ENCODE data around the gene UBAC2.

The UBAC2 gene

DNA sequence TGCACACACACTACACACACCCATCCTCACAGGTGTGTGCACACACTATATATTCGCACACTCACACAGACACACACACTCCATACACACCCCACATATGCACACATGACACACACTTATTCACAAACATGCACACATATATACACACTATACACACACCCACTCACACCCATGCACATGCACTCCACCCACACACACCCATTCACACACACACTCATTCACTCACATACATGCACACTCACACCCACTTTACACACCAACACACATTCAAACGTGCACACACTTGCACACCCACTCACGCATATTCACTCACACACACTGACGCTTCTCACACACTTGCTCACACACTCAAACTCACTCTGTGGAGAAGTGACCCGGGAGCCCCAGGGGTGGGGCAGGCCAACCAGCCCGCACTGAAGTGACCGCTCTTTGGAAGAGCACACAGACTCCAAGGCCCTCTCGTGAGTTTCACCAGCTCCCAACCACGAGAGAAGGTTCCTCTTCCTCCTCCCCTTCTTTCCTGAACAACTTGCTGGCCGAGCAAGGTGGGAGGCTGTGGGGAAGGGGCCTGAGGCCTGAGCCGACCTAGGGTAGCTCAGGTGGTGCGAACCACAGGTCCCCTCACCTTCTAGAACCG is 214.5 kb downstream of the UBAC2 start:
- peaks cover 12% of the 10 kb centered on the region for H3K27me3 ChIP-seq (ENCODE audit: low read depth)
- H3K36me3 ChIP-seq (replicated peaks): no peaks in the 10 kb centered on the region
- no peaks in the 10 kb centered on the region for H3K9me3 ChIP-seq
- in situ Hi-C loops (cut with MboI; ENCODE audit: low sequenced_read_pairs): no loop called here
- no peak for DNase-seq (ENCODE audit: low spot score in 2 of 2)
- no peaks in the 10 kb centered on the region for H3K4me1 ChIP-seq
- no peak overlapping the region for H3K4me3 ChIP-seq

DNA sequence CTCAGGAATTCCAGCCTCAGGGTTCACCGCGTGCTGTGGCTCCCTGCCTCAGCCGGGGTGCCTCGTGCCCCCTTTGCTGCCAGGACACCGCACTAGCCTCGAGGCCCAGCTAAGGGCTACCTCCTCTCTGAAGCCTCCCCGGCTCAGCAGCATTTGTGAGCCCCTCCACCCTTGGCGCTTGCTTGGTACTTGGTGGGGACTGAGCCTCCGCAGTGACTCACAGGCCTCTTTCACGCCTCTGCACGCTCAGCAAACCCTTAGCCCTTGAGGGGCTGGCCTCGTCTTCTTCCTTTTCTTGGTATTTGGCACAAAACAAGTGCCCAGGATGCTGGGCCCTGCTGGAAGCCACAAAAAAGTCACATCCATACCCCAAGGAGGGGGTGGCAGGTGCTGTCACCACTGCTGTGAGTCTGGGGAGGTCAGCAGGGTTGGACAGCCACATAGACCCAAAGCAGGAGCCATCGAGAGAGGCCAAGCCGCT is 215.2 kb downstream of the UBAC2 start:
- Histone ChIP-seq H3K4me1 (no peaks in the 10 kb centered on the region), H3K27me3 (ENCODE audit: low read depth) (peaks cover 20% of the 10 kb centered on the region), H3K4me3 (no peak overlapping the region), H3K9me3 (no peaks in the 10 kb centered on the region), H3K36me3 (replicated peaks) (no peaks in the 10 kb centered on the region)
- in situ Hi-C loops (cut with MboI; ENCODE audit: low sequenced_read_pairs): no loop called here
- DNase-seq (ENCODE audit: low spot score in 2 of 2): no peak

DNA sequence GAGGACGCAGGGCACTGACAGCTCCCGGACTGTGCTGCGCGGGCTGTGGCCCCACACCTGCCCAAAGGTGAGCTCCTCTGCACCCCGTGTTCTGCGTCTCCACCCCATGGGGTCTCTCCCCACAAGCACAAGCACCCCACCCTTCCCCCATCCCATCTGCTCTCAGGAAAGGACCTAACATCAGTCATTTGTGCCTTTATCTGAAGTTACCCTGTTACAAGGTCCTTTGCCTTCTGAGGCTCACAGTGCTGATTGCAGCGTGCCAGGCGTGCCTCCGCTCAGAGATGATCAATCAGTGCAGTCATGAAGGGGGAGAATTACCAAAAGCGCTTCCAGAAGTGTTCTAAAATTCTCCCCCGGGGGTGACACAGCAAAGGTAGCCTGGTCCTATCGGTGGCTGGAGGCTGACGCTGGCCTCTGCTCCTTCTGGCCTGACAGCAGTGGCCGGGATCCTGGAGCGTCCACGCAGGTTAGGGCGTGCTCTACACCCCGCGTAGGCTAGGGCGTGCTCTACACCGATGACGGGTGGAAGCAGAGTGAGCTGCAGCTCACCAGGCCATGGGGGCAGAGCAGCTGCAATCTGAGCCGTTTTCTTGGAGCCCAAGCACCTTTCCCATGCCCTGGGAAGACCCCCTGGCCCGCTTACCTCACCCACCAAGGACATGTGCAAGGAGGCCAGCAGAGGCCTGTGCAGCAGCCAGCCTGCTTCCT is 215.9 kb downstream of the UBAC2 start:
- H3K27me3 ChIP-seq (ENCODE audit: low read depth): peaks cover 20% of the 10 kb centered on the region
- no peaks in the 10 kb centered on the region for H3K4me1 ChIP-seq
- no peak for DNase-seq (ENCODE audit: low spot score in 2 of 2)
- in situ Hi-C loops (cut with MboI; ENCODE audit: low sequenced_read_pairs): no loop called here
- H3K4me3 ChIP-seq: no peak overlapping the region
- no peaks in the 10 kb centered on the region for H3K36me3 ChIP-seq (replicated peaks)
- H3K9me3 ChIP-seq: no peaks in the 10 kb centered on the region

DNA sequence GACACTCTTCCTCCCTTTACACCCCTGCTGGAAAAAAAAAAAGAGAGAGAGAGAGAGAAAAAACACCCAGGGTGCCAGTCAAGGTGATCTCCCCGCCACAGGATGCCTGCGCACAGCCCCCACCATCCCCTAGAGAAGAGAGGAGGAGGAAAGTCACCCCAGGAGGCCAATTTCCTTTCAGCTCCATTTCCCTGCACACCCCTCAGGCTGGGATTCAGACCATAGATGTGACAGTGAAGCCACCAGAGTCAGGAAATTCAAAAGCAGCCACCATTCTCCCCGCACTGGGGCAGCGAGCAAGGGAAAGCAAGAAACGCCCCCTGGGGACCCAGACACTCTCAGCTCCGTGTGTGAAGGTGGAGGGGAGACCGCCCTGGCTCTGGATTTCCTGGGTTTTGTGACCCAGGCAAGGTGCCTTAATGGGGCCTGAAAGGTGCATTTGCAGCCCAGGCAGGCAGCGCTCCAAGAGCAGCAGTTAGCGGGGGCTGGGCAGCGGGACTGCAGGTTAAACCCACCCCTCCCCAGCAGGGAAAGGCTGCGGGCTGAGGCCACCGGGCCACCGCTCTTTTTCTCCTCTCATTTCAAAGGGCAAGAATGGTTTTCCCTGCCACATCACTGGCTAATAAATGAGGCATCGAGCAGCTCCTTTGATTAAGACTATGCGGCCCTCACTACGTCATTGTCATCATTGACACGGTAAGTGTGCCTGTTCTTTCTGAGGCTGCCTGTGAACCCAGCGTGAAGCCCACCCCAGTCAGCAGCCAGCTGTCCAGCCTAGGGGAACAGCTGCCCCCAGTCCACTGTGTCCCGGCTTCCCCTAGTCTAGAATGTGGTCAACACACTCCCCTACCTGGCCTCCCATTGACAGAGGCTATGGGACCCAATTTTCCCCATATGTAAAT is 216.8 kb downstream of the UBAC2 start:
- no peaks in the 10 kb centered on the region for H3K4me1 ChIP-seq

DNA sequence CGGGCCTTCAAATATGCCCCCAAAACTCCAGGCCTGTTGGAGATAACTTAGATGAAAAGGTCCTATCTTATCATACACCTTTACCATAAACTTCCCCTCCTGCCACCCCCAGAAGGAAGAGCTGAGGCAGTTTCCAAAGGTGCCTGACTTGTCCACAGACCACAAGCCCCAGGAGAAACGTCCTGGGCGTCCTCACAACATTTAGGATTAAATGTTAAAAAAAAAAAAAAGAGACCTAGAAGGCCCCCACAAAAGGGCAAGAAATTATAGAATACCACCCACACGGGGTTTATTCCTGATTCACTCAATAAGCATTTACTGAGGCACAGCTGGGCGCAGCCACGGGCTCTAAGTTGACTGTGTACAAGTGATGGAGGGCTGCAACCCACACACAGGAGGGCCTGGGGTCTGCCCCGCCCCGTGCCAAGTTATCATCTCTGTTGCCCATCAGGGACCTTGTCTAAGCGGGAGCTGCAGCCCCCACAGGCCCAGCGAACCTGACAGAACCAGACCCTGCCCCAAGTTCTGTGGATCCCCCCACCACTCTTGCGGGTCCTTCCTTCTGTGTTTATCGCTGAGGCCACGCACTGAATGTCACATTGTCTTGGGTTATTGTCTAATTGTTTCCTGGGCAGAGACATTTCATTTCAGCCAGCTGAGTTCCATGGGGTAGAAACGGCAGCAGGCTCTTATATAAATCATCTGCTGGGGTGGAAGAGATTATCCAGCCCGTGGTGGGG is 217.6 kb downstream of the UBAC2 start:
- Histone ChIP-seq H3K9me3 (no peaks in the 10 kb centered on the region), H3K36me3 (replicated peaks) (no peaks in the 10 kb centered on the region), H3K27me3 (ENCODE audit: low read depth) (peaks cover 24% of the 10 kb centered on the region), H3K4me1 (no peaks in the 10 kb centered on the region), H3K4me3 (no peak overlapping the region)
- in situ Hi-C loops (cut with MboI; ENCODE audit: low sequenced_read_pairs): no loop called here
- no peak for DNase-seq (ENCODE audit: low spot score in 2 of 2)

More for the DNA sequence above, 216.8 kb downstream of the UBAC2 start:
- in situ Hi-C loops (cut with MboI; ENCODE audit: low sequenced_read_pairs): no loop called here
- Histone ChIP-seq H3K36me3 (replicated peaks) (no peaks in the 10 kb centered on the region), H3K4me3 (no peak overlapping the region), H3K27me3 (ENCODE audit: low read depth) (peaks cover 24% of the 10 kb centered on the region), H3K9me3 (no peaks in the 10 kb centered on the region)
- no peak for DNase-seq (ENCODE audit: low spot score in 2 of 2)

DNA sequence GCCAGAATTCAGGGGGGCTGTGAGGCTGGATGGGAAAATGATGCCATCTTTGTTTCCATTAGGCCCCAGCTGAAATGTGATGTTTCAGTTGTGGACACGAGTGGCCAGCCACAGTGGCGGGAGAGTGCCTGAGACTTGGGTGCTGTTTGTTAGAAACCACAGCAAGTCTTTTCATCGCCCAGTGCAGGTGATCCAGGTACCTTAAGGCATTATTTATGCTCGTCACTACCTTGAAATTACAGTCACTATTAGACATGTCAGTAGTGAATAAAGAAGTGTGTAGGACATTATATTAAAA is 218.1 kb downstream of the UBAC2 start:
- no peak overlapping the region for H3K4me3 ChIP-seq
- H3K36me3 ChIP-seq (replicated peaks): no peaks in the 10 kb centered on the region
- in situ Hi-C loops (cut with MboI; ENCODE audit: low sequenced_read_pairs): no loop called here
- H3K27me3 ChIP-seq (ENCODE audit: low read depth): peaks cover 24% of the 10 kb centered on the region
- DNase-seq (ENCODE audit: low spot score in 2 of 2): no peak
- H3K9me3 ChIP-seq: no peaks in the 10 kb centered on the region
- no peaks in the 10 kb centered on the region for H3K4me1 ChIP-seq

DNA sequence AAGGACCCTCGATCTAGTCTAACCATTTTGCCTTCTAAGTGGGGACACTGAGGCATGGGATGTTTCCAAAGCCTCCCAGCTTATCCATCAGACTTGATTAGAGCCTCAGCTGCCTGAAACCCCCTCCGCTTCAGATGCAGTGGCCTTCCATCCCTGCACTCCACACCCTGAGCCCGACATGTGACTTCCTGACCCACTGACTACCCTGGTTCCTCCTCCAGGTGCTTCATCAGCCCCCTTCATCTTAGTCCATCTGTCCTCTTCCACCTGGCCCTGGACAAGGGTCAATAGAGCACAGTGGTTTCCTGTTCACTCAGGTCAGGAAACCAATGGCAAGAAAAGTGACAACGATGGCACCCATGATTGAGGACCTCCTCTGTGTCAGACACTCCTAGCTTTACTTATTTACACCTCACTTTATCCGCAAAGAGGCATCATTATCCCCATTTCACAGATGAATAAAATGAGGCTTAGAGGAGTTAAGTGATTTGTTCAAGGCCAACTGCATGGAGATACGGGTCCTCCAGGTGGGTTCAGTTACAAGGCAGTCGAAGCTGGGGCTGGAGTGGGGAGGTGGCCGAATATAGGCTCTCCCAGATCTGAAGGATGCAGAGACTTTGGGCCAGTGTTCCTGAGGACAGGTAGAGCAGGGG is 219.1 kb downstream of the UBAC2 start:
- no peak overlapping the region for H3K4me3 ChIP-seq
- H3K4me1 ChIP-seq: no peaks in the 10 kb centered on the region
- no peak for DNase-seq (ENCODE audit: low spot score in 2 of 2)
- H3K36me3 ChIP-seq (replicated peaks): no peaks in the 10 kb centered on the region
- in situ Hi-C loops (cut with MboI; ENCODE audit: low sequenced_read_pairs): no loop called here
- peaks cover 24% of the 10 kb centered on the region for H3K27me3 ChIP-seq (ENCODE audit: low read depth)
- H3K9me3 ChIP-seq: no peaks in the 10 kb centered on the region

DNA sequence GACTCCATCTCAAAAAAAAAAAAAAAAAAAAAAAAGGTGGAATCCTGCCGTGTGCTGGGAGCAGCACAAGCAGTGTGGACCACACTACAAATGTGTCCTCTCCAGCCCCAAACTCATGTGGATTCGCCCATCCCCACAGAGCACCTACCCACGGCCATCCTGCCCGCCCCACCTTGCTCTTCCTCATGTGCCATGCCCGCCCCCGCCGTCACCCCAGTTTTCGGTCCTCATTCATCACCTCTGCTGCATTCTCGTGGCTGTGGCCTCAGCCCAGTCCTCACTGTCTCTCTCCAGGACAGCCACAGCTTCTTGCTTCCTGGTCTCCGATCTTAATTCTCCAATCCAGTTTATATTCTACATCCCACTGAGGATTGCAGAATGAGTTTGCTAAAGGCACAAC is 220.6 kb downstream of the UBAC2 start:
- no peak for DNase-seq (ENCODE audit: low spot score in 2 of 2)
- in situ Hi-C loops (cut with MboI; ENCODE audit: low sequenced_read_pairs): no loop called here
- H3K9me3 ChIP-seq: no peaks in the 10 kb centered on the region
- H3K27me3 ChIP-seq (ENCODE audit: low read depth): peaks cover 24% of the 10 kb centered on the region
- H3K4me1 ChIP-seq: no peaks in the 10 kb centered on the region
- H3K4me3 ChIP-seq: no peak overlapping the region
- no peaks in the 10 kb centered on the region for H3K36me3 ChIP-seq (replicated peaks)

DNA sequence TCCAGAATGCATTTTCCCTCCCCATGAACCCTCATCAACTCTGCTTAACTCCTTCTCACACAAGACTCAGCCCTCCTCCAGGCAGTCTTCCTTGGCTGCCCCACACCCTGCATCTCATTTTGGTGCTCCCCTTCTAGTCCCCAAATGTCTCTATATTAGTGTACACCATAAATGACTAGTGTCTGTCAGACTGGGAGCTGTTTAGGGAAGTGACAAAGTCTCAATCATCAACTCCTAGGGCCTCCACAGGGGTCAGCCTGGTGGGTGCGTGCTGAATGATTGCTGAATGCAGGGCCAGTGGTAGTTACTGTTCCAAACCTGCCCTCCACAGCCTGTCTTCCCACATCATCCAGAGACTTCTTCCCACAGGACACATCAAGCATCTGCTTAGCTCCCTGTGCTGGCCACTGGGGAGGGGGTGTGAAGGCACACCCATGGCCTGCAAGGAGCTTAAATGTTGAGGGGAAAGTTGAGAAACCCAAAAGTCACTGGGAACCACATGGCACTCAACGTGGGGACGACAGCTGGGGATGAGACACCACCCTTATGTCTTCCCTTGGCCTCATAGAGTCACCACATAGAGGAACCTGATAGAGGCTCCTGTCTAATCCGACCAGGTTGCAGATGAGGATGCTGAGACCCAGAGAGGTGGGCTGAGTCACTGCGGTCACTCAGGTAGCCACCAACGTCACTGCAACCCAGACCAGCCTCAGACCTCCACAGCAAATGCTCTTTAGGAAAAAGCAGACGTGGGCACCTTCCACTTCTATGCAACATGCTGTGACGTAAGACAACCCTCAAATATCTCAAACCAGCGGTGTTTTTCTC is 221.3 kb downstream of the UBAC2 start:
- no peak overlapping the region for H3K4me3 ChIP-seq
- no peaks in the 10 kb centered on the region for H3K4me1 ChIP-seq
- peaks cover 24% of the 10 kb centered on the region for H3K27me3 ChIP-seq (ENCODE audit: low read depth)
- DNase-seq (ENCODE audit: low spot score in 2 of 2): no peak
- H3K36me3 ChIP-seq (replicated peaks): no peaks in the 10 kb centered on the region
- H3K9me3 ChIP-seq: no peaks in the 10 kb centered on the region
- in situ Hi-C loops (cut with MboI; ENCODE audit: low sequenced_read_pairs): no loop called here

DNA sequence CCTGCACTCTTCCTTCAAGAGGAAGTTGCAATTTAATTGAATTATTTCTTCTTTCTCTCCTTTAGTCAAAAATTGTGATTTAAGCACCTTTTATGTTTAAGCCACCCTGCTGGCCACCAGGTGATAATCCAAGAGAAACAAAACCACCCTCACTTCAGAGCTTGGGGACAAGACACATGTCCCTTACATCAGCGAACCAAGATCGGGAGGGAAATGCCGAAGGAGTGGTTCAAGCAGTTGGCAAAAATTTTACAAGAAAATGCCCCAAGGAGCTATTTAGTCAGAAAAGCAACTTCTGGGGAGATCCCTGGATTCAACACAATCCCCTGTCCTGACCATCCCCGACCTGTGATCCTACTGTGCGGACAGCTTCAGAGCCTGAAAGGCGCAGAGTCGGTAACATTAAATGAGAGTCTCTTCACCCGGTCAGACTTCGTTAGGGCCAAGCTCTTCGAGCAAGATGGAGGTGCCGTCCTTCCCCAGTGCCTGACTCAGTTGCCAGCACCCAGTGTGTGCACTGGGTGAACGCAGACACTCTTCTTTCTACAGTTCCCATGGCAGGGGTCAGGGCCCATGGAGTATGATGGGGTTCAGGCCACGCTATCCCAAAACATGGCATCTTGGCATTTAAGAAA is 222.0 kb downstream of the UBAC2 start:
- in situ Hi-C loops (cut with MboI; ENCODE audit: low sequenced_read_pairs): no loop called here
- Histone ChIP-seq H3K4me3 (no peak overlapping the region), H3K4me1 (no peaks in the 10 kb centered on the region), H3K36me3 (replicated peaks) (no peaks in the 10 kb centered on the region), H3K9me3 (no peaks in the 10 kb centered on the region), H3K27me3 (ENCODE audit: low read depth) (peaks cover 24% of the 10 kb centered on the region)
- no peak for DNase-seq (ENCODE audit: low spot score in 2 of 2)

DNA sequence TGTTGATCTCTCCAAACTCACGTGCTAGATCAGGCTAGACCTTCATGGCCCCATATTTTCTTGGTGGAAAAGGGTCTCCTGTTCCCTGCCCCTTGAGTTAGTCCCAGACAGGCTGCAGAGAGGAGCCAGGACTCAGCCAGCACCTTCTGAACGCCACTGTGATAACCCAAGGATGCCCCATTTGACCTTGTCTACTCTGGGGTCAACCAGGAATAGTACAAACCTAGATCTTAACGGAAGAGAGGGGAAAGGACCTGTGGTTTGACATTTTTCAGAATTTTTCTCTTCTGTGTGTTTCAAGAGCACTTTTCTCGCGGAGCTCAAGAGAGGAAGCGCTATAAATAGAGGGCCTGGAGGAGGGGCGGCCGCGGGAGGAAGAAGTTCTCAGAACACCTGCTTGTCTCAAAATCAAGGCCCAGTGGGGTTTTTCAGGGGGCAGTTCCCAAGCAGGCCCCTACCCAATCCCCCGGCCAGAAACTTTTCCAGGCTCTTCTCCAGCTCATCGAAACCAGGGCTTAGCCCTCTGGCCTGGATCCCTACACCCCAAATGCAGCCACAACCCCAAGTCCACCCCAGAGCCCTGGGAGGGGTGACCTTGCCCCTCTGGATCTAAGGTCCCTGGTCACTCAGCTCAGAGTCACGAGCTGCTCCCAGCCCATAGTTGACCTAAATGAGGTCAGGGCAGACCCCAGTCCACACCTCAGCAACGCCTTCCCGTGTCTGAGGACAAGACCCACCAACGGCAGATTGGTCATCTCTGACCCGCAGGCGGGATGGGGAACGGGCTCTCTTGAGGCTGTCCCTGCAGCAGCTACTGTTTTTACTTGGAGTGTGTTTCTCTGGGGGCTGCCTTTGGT is 225.1 kb downstream of the UBAC2 start:
- H3K27me3 ChIP-seq (ENCODE audit: low read depth): peaks cover 6% of the 10 kb centered on the region
- no peak for DNase-seq (ENCODE audit: low spot score in 2 of 2)
- H3K9me3 ChIP-seq: no peaks in the 10 kb centered on the region
- in situ Hi-C loops (cut with MboI; ENCODE audit: low sequenced_read_pairs): no loop called here
- H3K36me3 ChIP-seq (replicated peaks): no peaks in the 10 kb centered on the region
- H3K4me3 ChIP-seq: no peak overlapping the region
- H3K4me1 ChIP-seq: no peaks in the 10 kb centered on the region
